MG63 (cell line): ENCODE results near the gene ABLIM2. TPM values are rescaled to one million over a fixed set of nuclear protein-coding genes. Genes with fewer than 3 reads are reported as not detected.
"Not testable (repeated sequence)": the region's sequence is repeated elsewhere in the genome, so short reads cannot be mapped to it uniquely, and the experiment has no call there.

ENCODE experiments used
- DNase-seq: peaks from one replicate; pipeline ENCODE4 v3.0.0-alpha.2; 2020
- H3K27me3 ChIP-seq: fragments of 250-450 bp; sonication (Bioruptor Pico); 2 replicates; pipeline ENCODE4 v1.5.1; 2020; ENCODE audit warnings: mild to moderate bottlenecking, moderate library complexity
- H3K36me3 ChIP-seq: fragments of 250-450 bp; sonication (Bioruptor Pico); 2 replicates; pipeline ENCODE4 v1.5.1; 2020; ENCODE audit warnings: mild to moderate bottlenecking, moderate library complexity
- H3K4me3 ChIP-seq: fragments of 250-450 bp; sonication (Bioruptor Pico); 2 replicates; pipeline ENCODE4 v1.5.1; 2020; ENCODE audit warnings: mild to moderate bottlenecking, moderate library complexity
- H3K9me3 ChIP-seq: fragments of 250-450 bp; sonication (Bioruptor Pico); 2 replicates; pipeline ENCODE4 v1.5.1; 2020; ENCODE audit warnings: mild to moderate bottlenecking, moderate library complexity
- total RNA-seq: library from RNA; depleted of rRNA; stranded (reverse); fragments of >200 nt; shearing (Covaris generic); gene quantifications from 2 replicates; pipeline ENCODE4 v1.2.3, GENCODE V29; 2014; ENCODE audit warnings: low replicate concordance

ABLIM2 gene
- total RNA-seq, 1 experiment from 2014 or later, result 1.1 TPM

DNA sequence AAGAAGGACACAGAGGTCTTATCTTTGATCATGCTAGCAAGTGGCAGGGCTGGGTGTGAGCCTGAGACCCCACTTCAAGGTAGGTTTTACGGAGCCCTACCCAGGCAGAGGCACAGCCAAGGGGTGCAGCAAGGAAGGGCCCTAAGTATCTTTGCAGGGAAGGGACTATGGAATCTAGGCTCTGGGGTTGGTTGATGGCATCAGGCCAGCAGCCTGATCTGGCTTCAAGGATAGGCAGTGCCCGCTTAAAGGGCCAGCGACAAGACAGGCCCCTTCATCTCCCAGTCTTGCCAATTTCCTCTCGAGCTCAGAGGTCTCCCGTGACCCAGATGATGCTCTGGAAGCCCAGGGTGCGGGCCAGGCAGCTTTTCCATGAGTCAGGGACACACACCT is 5.8 kb downstream of the ABLIM2 start:
- H3K36me3 ChIP-seq, result no peaks in the 10 kb centered on the region
- no peak for DNase-seq
- H3K9me3 ChIP-seq, result no peaks in the 10 kb centered on the region
- H3K4me3 ChIP-seq, result no peak overlapping the region
- peaks cover 1% of the 10 kb centered on the region for H3K27me3 ChIP-seq

DNA sequence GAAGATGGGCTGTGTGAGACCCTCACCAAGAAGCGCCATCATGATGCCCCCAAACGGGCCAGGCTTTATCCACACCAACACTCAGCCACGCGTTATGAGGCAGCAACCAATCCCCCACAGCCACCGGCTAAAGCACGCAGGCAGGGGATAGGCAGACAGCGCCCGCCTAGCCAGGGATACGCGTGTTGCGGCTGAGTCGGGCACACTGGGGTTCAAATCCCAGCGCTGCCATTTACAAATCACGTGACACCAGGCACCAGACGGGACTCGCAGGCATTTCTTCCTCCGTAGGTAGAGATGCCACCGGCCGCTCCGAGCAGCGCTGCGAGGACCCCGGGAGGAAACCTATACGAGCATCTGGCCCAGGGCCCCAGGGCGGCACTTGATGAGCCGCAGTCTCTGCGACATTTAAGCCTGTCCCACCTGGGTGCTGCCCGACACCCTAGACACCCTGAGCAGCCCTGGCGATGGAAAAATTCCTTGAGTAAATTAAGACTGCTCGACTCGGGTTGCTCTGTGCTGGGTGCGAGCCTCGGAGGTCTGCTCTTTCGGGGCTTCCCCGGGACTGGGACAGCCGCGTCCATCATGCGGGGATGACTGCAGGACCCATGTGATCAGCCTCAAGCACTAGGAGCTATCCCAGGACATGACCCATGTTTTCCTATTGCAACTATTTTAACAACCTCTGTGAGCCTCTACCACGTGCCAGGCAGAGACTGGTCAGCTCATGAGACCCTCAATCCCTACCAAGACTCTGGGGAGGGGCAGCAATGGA is 6.3 kb downstream of the ABLIM2 start:
- no peak overlapping the region for H3K4me3 ChIP-seq
- no peaks in the 10 kb centered on the region for H3K36me3 ChIP-seq
- no peak for DNase-seq
- no peaks in the 10 kb centered on the region for H3K9me3 ChIP-seq
- no peaks in the 10 kb centered on the region for H3K27me3 ChIP-seq

DNA sequence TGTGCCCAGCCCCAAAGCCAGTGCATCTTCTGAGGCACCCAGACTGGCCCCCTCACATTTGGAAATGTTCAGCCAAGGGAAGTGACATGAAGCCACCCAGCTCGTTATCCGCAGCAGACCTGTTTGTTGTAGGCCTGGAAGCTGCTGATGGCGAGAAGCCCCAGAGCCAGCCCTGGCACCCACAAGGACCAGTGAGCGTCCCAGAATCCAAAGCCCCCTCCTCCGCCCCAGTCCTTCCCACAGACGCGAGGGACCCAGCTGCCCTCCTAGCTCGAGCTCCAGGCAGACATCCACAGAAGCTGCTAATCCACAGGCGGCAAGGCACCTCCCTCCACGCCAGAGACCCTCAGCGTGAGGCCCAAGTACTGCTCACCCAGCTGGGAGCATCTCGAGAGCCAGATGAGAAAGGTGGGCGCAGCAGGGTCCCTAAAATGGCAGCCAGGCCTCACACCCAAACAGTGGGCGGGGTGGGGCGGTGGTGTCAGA is 7.4 kb downstream of the ABLIM2 start:
- no peaks in the 10 kb centered on the region for H3K36me3 ChIP-seq
- no peak overlapping the region for H3K4me3 ChIP-seq
- H3K9me3 ChIP-seq, result no peaks in the 10 kb centered on the region
- DNase-seq, result no peak
- H3K27me3 ChIP-seq, result no peaks in the 10 kb centered on the region

DNA sequence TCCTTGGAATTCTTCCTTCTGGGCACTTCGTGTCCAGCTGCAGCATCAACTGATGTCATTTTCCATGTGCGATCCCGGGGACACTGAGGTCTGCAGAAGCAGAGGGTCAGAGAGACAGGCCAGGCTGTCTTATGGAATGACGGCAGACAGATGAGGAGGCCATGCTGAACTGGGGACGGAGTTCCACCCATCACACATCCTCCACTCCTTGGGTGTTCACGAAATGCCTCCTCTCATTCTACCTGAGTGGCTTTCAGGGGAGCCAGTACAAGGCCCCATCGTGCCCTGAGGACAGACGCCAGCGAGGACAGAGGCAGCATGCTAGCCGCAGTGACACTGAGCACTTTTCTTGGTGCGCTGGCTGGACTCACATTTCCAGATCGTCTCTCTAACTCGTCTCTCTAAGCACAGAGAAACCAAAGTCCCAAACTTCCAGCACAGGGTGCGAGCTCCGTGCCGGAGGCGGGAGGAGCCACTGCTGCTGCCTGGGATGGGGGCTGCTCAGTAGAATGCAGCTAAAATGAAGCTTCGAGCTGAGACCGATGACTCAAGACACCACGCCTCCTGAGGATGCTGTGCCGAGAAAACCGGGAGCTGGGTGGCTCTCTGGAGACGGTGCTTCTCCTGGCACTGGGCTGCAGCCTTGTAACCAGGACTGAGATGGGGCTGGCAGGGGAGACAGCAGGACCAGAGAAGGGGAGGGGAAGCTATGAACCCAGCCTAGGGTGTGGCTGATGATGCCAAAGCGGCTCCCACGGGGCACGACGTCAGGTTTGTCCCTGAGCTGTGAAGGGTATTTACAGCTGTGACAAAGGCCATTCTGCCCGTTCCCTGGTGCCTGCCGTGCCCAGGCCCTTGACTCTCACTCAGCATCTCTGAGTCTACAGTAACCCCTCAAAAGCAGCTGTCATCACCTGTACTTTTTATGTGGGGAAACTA is 8.2 kb downstream of the ABLIM2 start:
- H3K27me3 ChIP-seq, result no peaks in the 10 kb centered on the region
- no peak for DNase-seq

DNA sequence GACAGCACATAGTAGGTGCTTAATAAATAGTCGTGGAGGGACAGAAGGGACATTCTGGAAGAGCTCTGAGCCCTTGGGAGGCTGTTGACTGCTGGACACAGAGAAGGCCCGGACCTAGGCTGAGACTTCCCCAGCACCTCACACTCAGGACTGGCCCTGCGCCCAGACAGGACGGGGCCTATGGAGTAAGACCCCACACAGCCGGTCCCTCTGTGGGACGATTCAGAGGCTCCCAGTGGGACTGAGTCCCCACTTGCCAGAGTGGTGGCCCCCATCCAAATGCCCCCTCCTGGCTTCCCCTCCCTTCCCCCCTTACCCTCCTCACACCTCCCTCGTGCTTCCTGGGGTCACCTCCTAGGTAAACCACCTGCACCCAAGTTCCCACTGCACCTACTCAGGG is 8.9 kb downstream of the ABLIM2 start:
- no peak overlapping the region for H3K4me3 ChIP-seq
- no peak for DNase-seq
- H3K36me3 ChIP-seq, result no peaks in the 10 kb centered on the region
- no peaks in the 10 kb centered on the region for H3K27me3 ChIP-seq
- no peaks in the 10 kb centered on the region for H3K9me3 ChIP-seq

More for the DNA sequence above, 8.2 kb downstream of the ABLIM2 start:
- no peak overlapping the region for H3K4me3 ChIP-seq
- no peaks in the 10 kb centered on the region for H3K9me3 ChIP-seq
- H3K36me3 ChIP-seq, result no peaks in the 10 kb centered on the region

DNA sequence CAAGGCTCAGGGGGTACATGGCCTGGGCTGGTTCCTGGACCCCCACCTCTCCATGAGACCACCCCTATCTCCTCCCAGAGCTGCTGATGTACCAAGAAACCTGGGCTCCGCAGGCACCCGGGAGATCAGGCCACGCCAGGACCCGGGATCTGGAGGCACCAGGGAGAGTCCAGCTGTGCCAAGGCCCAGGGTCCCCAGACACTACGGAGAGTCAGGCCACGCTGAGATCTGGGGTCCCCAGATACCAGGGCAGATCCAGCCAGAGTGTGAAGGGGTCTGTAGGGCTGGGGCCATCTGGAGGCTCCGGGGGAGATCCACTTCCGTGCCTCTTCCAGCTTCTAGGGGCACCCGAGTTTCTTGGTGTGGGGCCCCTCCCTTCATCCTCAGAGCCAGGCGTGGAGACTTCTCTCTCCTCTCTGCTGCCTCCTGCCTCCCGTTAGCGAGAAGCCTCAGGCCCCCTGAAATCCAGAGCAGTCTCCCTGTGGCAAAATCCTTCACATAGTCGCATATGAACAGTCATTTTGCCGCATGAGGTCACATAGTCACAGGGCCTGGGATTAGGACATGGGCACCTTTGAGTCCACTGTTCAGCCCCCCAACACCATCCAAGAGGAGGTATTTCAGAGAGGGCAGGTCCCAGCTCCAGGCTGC is 9.7 kb downstream of the ABLIM2 start:
- Histone ChIP-seq H3K27me3 (no peaks in the 10 kb centered on the region), H3K4me3 (no peak overlapping the region), H3K36me3 (no peaks in the 10 kb centered on the region), H3K9me3 (no peaks in the 10 kb centered on the region)
- DNase-seq, result no peak

DNA sequence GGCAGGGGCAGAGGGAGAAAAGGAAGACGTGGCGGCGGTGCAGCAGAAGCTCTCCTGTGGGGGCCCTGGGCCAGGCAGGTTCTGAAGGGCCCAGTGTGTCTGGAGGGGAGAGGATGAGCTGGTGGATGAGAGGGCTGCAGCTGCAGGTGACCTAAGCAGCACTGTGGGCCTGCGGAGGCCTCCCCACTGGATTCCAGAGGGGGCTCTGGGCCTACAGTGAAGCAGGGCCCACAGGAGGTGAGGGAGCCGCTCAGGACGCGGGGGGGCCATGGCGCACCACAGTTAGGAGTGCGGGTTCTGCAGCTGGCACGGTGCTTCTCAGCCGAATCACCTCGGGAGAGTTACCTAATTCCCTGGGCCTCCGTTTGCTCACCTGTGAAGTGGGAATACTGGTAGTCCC is 10.5 kb downstream of the ABLIM2 start:
- Histone ChIP-seq H3K27me3 (no peaks in the 10 kb centered on the region), H3K36me3 (no peaks in the 10 kb centered on the region), H3K4me3 (no peak overlapping the region), H3K9me3 (no peaks in the 10 kb centered on the region)
- DNase-seq, result no peak

DNA sequence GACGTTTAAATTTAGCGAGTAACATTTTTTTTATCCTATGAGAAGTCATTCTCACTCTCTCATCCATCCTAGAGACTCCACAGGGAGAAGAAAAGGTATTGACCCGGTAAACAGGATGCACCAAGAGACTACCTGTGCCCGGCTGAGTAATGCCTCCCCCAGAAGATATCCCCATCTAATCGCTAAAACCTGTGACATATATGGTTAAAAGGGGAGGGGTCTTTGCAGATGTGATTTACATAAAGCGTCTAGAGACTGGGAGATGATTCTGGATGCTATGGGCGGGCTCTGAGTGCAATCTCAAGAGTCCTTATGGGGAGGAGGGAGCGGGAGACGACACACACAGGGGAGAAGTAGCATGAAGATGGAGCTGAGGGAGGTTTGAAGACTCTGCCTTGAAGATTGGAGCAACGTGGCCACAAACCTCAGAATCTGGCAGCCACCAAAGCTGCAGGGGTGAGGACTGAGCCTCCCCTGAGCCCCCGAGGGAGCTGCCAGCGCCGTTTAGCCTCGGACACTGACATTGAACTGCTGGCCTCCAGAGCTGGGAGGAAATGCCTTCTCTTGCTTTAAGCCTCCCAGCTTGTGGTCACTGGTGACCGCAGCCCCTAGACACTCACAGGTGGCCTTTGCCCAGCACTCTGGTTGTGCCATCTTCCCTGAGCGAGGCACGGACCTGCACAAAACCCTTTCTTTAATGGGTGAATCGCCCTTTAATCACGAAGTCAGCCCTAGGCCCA is 11.2 kb downstream of the ABLIM2 start:
- Histone ChIP-seq H3K4me3 (no peak overlapping the region), H3K9me3 (no peaks in the 10 kb centered on the region), H3K27me3 (no peaks in the 10 kb centered on the region), H3K36me3 (no peaks in the 10 kb centered on the region)
- no peak for DNase-seq

DNA sequence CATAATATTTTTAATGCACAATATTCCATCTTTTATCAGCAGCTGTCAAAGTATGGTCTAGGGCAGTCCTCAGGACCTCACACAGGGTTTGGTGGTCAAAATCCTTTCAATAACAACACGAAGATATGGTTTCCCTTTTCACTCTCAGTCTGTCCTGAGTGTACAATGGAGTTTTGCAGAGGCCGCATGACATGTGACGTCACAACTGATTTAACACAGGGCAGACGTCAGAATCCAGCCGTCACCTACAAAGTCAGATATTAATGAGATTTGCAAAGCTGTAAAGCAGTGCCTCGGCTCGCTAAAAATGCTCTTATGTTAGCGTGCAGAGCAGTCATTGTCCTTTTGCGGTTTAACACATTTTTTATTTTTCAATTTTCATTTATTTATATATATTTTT is 12.5 kb downstream of the ABLIM2 start:
- no peaks in the 10 kb centered on the region for H3K27me3 ChIP-seq

DNA sequence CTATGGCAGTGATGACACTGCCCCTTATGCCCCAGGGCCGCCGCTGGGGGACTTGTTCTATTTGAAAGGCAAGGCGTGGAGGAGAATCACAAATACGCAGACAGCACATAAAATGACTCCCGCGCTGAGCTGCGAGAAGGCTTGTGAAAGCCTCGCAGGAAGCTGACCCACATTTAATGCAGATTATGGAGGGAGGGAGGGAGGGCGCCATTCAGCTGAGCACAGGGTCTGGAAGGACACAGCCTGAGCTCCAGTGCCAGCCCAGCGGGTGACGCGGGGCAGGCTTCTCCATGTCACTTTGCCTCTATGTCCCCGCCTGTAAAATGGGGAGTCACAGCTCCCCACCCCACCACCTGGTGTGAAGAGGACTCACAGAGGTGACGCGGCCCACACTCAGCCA is 14.3 kb downstream of the ABLIM2 start:
- Histone ChIP-seq H3K4me3 (no peak overlapping the region), H3K27me3 (no peaks in the 10 kb centered on the region), H3K9me3 (no peaks in the 10 kb centered on the region), H3K36me3 (no peaks in the 10 kb centered on the region)
- no peak for DNase-seq

More for the DNA sequence above, 12.5 kb downstream of the ABLIM2 start:
- no peak for DNase-seq
- Histone ChIP-seq H3K9me3 (no peaks in the 10 kb centered on the region), H3K36me3 (no peaks in the 10 kb centered on the region), H3K4me3 (no peak overlapping the region)

DNA sequence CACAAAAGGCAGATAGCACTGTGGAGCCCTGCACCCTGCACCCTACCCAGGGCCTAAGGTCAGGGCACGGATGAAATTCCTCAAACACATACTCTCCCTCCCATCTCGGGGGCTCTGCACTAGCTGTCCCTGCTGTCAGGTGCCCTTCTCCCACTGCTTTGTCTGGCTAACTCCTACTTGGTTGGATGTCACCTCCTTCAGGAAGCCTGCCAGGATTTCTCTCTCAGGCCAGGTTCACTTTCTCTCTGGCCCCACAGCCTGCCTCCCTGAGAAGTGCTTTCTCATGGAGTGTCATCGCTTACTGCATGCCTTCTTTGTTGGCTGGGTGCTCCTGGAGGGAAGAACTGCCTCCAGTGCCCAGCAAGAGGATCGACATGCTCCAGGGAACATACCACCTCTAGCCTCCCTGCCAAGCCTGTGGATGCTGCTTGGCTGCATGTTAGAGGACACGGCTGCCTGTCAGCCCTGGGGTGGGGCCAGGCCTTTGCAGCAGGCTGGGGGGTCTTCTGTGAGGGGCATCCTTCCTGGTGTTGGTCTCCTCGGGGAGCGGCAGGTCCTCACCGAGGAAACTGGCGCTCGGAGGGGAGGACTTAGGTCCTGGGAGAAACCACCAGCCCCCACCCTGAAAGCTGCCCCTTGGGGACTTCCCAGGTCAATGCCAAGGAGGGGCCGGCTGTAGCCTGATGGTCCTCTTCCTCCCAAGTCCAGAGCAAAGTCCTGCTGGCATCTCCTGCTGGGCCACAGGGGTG is 15.0 kb downstream of the ABLIM2 start:
- Histone ChIP-seq H3K27me3 (no peaks in the 10 kb centered on the region), H3K9me3 (no peaks in the 10 kb centered on the region), H3K4me3 (no peak overlapping the region), H3K36me3 (no peaks in the 10 kb centered on the region)
- DNase-seq, result no peak

DNA sequence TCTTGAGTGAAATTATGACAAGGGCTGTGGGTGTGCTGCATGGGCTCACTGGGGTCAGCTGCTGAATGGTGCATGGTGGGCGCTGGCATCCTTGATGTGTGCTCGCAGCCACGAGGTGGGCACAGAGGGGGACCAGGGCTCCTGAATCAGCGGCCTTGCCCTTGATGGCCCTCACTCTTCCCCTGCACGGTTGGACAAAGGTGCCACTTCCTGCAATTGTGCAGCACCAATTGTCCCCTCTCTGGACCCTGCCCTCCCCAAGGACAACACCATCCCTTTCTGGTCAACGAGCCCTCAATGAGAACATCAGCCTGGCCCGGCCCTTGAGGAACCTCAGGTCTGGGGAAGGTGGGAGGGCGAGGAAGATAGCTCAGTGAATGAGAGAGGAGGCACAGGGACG is 16.1 kb downstream of the ABLIM2 start:
- Histone ChIP-seq H3K9me3 (no peaks in the 10 kb centered on the region), H3K36me3 (no peaks in the 10 kb centered on the region), H3K27me3 (no peaks in the 10 kb centered on the region), H3K4me3 (no peak overlapping the region)
- DNase-seq, result no peak

DNA sequence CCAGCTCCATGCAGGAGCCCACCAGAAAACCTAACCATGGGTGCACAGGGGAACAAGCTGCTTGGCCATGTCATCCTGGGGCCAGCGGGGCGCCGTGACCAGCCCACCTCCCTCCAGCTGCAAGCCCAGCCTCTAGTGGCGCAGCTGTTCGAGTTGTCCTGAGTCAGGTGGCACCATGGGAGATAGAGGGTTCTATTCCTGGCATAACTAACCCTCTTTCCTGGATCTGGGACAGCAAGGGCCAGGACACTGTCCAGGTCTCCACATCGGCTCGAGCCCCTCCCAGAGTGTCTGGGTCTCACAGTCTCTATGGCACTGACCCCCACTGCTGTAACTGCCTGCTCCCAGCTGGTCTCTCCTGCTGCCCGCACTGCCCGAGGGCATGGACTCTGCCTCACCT is 16.7 kb downstream of the ABLIM2 start:
- H3K36me3 ChIP-seq, result no peaks in the 10 kb centered on the region
- no peak for DNase-seq
- H3K27me3 ChIP-seq, result no peaks in the 10 kb centered on the region

DNA sequence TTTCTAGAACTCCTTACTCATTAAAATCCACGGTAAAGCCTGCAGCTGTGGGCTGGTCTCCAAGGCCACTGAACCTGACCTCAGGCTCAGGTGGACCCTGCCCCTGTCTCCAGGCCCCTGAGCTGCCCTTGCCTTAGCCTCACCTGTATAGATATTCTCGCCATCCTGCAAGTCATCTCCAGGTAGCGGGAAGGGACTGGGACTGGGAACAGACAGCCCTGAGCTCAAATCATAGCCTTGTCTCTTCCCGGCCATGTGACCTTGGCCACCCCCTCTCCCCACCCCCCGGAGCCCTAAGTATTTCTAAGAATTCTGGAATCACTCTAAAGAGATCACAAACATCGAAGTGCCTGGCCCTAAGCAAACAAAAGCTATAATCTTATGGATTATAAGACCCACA is 17.7 kb downstream of the ABLIM2 start:
- DNase-seq, result no peak
- Histone ChIP-seq H3K4me3 (no peak overlapping the region), H3K9me3 (no peaks in the 10 kb centered on the region), H3K27me3 (no peaks in the 10 kb centered on the region), H3K36me3 (no peaks in the 10 kb centered on the region)

More for the DNA sequence above, 16.7 kb downstream of the ABLIM2 start:
- no peaks in the 10 kb centered on the region for H3K9me3 ChIP-seq
- H3K4me3 ChIP-seq, result no peak overlapping the region

DNA sequence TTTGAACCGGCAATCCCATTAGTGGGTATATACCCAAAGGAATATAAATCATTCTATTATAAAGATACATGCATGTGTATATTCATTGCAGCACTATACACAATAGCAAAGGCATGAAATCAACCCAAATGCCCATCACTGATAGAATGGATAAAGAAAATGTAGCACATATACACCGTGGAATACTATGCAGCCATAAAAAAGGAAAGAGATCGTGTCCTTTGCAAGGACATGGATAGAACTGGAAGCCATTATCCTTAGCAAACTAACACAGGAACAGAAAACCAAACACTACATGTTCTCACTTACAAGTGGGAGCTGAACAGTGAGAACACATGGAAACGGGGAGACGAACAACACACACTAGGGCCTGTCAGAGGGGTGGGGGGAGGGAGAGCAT is 18.9 kb downstream of the ABLIM2 start:
- not testable (repeated sequence) for H3K9me3 ChIP-seq, H3K36me3 ChIP-seq, DNase-seq, H3K27me3 ChIP-seq, H3K4me3 ChIP-seq
